ENCODE results near the gene FGFRL1.
"Not testable (repeated sequence)": the region's sequence is repeated elsewhere in the genome, so short reads cannot be mapped to it uniquely, and the experiment has no call there.

FGFRL1 gene

DNA sequence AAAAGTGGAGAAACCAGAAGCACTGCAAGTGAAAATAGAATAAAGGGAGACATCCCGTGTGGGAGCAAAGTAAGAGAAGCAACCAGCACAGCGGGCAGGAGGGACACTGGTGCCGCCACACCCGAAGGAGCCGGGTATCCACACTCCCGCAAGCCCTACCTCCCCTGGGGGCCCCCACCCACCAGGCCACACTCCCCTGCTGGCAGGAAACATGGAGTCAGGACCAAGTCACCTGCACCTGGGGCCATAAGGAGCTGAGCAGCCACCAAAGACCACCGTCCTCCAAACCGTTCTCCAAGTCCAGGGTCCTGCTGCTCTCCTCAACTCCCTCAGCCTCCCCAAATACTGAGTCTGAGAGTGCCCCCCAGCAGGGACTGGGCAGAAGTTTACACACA, 30.5 kb downstream of the FGFRL1 start:
- no peak for DNase-seq

DNA sequence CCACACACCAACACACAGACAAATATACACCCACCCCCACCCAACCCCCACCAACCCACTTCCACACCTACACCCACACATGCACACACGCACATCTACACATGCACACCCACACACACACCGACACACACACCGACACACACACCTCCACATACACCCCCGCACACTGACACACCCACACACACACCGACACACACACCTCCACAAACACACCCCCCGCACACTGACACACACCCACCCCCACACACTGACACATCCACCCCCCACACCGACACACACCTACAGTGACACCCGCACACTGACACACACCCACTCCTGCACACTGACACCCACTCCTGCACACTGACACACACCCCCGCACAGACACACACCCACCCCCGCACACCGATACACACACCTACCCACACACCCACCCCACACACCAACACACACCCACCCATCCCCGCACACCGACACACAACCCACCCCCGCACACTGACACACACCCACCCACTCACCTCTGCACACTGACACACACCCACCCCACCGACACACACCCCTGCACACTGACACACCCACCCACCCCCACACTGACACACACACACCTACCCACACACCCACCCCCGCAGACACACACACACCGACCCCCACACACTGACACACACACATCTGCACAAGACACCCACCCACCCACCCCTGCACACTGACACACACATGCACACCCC, 31.1 kb downstream of the FGFRL1 start:
- no peak for DNase-seq

DNA sequence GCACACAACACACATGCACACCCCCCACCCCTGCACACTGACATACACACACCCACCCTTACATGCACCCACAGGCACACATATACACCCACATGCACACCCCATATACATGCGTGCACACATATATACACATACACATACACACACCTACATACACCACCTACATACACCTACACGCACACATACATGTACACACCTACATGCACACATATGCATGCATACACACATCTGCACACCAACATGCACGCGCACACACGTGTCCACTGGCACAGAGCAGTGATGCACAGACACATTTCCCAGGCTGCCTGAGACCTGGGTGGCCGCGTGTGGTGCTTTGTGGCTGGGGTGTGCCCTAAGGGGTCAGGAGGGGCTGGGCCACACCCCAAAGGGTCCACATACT, 31.7 kb downstream of the FGFRL1 start:
- DNase-seq = no peak

DNA sequence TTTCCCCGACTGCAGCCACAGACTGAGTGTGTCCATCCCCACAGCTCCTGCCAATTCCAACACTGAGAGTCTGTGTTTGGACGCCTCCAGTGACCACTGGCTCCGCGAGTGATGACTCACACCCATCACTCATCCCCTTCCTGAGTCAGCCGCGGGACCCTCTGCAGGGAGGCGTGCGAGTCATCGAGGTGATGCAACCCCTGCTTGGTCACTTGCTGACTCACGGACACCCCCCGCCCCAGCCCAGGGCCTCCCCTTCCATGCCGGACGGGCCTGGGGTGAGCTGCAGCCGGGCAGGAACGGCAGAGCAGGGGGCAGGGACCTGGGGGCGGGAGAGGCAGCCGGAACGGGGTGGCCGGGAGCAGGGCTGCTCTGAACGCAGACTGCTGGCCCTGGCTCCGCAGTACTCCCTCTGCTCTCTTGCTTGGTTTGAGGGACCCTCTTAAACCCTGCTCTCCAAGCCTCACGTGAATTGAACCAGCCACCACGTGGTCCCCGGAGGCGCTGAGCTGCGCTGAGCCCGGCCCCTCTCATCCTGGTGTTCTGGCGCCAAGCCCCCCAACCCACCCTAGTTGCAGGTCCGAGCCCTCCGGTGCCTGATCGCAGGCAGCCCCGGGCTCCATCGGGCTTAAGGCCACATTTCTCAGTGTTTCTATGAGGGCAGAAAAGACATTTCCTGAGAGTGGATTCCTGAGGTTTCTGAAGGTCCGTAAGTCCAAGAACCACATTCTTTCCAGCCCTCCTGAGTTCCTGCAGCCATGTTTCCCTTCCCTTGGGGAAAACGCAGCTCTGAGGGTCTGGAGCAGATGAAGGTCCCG, 32.4 kb downstream of the FGFRL1 start:
- DNase-seq = no peak

DNA sequence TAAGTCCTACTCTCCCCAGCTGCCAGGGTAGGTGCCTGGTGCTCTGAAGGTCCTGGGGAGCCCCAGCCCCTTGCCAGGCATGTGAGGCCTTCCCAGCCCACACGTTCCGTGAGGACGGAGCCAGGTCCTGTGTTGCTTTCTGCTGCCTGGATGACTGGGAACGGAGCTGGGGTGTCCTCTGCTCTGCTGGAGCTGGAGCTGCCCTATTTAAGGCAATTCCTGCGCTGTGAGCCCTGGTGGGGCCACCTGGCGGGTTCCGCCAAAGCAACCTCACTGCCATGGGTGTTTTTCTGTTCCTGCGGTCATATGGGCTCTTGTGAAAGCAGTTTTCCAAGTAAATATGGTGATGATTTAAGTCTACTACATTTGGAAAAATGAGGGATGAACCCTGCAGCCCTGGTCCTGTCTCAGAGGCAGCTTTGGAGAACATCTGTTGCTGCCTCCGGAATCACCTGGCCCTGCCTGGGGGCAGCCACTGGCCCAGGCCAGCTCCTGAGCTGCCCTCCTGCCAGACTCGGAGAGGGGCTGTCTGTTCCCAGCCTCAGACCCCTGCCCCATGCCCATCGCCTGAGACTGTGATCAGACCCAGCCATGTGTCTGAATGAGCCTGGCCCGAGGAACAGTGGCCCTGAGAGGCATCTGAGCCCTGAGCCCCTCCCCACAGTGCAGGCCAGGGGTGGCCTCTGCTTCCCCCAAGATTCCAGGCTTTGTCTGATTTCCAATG, 33.2 kb downstream of the FGFRL1 start:
- no peak for DNase-seq

DNA sequence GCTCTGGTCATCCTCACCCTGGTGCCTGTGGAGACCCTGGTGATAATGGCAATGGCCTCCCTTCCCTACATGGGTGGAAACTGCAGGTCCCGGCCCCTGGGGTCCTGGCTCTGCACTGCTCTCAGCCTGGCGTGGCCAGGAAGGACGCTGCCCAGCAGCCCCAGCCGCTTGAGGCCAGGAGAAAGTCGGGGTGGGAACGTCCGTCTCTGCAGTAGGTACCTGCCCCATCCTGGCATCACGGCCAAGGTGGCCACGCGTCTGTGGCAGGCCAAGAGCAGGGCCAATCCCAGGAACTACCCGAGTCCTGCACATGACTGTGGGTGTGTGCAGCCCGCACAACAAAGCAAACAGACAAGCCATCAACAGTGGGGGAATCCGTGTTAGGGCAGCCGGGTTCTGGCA, 33.8 kb downstream of the FGFRL1 start:
- no peak for DNase-seq

DNA sequence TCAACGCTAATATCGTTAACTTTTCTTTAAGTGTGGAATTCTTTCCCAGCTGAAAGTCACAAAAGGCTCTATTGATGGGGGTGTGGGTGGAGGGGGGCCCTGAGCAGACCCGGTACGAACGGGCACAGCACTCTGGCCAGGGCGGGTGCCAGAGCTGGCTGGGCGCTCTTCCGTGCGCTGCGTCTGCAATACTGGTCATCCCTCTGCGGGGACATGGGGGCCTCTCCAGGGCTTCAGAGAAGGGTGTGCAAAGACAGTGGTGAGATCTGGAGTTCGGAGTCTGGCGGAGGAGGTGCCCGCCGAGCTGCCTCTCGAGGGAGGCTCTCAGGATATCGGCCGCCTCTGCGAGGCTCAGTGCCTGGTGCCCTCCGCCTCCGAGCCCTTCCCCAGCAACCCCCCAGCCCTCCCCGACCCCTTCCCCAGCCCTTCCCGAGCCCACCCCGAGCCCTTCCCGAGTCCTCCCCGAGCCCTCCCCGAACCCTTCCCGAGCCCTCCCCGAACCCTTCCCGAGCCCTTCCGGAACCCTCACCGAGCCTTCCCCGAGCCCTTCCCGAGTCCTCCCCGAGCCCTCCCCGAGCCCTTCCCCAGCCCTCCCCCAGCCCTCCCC, 34.3 kb downstream of the FGFRL1 start:
- DNase-seq = no peak

DNA sequence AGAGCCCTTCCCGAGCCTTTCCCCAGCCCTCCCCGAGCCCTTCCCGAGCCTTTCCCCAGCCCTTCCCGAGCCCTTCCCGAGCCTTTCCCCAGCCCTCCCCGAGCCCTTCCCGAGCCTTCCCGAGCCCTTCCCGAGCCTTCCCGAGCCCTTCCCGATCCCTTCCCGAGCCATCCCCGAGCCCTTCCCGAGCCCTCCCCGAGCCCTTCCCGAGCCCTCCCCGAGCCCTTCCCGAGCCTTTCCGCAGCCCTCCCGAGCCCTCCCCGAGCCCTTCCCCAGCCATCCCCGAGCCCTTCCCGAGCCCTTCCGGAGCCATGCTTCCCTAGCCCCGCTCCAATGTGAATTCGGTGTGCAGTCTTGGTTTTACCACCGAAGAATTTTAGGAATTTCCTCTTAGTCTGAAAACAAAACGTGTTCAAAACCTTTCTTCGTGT, 35.2 kb downstream of the FGFRL1 start:
- not testable (repeated sequence) for DNase-seq

DNA sequence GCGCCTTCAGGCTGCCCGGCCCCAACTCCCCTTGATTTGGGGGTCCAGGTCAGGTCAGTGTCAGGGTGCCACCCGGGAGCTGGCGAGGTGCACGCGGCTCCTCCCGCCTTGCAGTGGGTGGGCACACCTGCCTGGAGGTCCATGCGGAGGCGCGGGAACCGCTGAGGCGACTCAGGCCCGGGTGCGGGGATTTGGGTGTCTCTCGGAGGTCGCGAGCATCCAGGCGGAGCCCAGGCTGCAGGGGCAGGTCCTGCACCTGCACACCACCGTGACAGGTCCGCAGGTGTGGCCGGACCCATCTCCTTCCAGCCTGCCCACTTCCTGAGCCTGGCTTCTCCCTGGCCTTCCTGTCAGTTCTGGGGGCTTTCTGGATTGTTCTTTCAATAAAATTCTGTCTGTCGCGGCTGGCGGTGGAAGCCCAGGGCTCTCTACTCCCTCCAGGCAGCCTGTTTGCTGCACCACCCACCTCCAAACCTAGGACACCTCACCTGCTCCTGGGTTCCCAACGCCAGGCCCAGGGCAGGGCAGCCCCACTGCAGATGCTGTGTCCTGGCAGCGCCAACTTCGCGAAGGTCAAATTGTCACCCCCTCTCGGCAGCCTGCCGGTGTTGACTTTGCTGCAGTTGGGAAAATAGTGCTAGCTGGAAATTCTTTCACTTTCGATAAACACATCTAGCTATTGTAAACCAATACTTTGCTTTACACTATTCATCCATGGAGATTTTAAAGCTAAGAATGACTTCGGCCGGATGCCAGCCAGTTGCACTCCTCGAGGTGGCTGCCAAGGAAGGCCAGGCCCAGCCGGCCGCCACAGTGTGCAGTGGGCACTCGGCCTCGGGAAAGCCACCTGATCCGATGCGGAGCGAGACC, 35.9 kb downstream of the FGFRL1 start:
- DNase-seq = no peak

DNA sequence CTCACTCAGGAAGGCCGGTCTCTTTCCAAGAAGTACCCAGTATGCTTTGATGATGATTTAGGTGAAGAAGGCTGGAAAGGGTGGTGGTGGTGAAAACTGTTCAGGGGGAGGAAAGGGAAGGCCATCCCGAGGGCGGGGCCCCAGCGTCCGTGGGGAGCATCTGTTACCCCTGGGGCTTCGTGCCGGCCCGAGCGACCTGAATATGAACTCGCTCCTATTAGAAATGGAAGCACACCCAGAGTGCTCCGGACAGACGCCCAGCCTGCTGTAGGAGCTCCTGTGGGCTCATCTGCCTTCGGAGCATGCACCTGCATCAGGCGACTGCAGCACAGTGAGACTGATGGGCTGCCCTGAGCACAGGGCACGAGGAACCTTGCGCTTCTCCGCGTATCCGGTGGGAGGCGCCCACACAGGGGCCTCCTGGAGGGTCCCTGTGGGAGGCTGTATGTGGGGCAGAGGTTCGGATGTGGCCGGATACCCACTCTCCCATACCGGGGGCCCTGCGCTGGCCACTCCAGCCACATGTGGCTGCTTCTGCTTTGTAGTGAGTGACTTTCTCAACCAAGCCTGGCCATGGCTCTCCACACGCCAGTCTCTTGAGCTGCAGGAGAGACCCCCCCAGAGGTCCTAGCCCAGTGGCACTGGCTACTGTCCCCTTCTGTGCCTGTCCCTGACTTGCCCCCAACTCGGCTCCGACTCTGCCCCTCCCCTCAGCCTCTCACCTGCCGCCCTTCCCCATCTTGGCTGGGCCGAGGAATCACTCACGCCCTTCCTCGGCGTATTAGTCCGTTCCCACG, 36.7 kb downstream of the FGFRL1 start:
- DNase-seq = no peak

DNA sequence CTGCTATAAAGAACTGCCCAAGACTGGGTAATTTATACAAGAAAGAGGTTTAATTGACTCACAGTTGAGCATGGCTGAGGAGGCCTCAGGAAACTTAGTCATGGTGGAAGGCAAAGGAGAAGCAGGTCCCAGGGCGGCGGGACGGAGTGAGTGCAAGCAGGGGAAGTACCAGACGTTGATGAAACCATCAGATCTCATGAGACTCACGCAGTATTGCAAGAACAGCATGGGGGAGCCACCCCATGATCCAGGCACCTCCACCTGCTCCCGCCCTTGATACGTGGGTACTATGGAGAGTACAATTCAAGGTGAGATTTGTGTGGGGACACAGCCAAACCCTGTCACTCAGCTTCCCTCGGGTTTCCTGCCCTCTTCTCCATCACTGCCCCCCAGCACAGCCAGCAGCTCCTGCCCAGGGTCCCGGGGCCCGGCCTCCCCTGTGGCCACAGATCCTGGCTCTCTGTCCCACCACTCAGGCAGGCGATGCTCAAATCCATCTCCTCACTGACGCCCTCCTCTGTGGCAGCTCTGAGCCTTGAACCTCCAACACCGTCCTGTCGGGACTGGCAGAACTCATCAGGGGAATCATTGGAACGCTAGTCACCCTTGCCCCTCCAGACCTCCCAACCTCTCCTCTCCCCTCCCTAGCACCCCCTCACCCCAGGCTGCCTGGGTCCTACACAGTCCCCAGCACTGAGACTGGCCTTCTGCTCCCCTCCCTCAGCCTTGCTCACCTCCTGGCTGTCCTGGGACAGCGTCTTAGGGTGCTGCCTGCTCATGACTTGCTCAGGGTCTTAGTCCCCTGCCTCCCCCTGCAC, 37.6 kb downstream of the FGFRL1 start:
- DNase-seq = no peak

DNA sequence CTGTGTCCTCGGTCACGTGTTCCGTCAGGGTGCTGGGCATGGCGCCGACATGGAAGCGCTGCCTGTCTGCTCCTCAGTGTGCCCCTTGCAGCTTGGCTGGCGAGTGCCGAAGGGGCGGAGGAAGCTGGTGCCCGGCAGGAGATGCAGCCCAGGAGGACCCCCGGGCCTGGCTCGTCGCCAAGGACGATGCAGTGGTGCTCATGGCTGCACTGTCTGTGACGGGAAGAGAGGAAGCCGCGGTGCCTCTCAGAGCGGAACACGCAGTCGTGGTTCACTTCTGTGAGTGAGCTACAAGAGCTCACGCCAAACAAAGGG, 38.1 kb downstream of the FGFRL1 start:
- DNase-seq = no peak

DNA sequence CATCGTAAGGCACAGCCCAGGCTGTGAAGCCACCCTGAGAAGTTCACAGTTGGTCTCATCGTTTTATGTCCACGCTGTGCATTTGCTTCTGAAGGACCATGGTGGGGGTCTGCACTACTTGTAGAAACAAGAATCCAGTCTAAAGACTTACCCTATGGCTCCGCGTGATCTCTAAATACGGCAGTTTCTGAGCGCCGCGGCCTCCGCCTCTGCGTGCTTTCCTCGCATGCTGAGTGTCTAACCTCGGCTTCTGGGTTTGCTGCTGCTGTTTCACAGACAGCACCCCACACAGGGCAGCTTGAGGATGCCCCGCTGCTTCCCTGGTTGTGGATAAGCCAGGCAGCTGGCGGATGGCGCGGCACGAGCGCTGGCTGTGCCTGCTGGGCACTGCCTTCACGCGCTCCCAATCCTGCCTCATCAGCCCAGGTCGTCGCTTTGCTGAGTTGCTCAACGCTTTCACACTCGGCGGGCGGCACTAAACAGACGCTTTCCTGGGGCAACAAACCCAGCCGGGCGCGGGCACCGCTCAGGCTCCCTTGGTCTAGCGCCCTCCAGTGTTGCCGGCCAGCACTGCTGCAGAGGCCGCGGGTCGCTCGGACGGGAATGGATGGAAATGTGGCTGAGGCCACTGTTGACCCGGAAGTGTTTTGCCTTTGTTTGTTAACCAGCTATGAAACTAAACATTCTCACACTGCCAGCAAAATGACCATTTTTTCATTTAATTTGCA, 39.2 kb downstream of the FGFRL1 start:
- no peak for DNase-seq

DNA sequence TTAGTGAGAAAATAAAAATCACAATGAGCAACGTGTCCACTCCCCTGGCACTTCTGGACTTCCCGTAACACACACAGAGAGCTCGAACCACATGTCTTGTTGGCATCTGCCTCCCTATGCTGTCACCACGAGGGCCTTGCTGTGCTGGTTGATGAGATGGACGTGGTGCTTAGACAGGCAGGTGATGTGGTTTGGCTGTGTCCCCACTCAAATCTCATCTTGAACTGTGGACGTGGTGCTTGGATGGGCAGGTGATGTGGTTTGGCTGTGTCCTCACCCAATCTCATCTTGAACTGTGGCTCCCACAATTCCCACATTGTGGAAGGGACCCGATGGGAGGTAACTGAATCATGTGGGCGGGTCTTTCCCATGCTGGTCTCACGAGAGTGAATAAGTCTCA, 40.0 kb downstream of the FGFRL1 start:
- no peak for DNase-seq

DNA sequence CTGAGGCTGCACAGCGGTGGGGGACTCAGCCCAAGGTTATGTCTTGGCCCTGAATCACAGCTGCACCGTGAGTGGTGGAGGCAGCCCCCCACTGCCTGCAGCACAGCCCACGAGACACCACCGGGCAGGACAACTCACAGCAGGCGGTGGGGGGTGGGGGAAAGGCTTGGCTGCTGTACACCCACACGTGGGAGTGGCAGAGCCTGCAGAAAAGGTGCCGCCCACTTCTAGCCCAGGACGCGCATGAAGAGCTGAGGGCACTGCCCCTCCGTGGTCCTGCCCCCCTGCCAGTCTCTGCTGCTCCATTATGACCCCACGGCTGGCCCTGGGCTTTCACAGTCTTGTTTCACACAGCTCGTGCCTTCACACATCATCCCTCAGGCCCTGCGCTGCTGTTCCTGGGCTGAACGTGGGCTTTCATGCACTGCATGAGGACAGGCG, 40.8 kb downstream of the FGFRL1 start:
- DNase-seq = no peak

DNA sequence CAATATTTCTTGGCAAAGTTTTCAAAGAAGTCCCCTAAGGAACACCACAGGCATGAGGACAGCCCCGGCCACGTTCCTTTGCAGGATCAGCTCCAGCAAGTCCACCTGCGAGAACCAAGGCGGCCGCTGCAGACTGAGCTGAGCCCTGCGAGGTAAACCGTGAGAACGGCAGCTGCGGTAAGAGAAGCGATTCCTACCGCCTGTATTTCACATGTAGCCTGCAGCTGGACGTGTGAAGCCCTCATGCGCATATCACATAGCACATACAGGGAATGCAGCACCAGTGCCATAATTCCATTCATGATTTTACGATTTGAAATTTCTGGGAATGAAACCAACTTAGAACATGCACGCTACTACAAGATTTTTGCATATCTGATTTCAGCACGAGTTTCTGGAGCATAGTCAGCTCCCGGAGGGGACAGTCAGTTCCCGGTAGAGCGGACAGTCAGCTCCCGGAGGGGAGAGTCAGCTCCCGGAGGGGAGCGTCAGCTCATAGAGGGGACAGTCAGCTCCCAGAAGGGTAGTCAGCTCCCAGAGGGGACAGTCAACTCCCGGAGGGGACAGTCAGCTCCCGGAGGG, 41.7 kb downstream of the FGFRL1 start:
- DNase-seq = no peak

DNA sequence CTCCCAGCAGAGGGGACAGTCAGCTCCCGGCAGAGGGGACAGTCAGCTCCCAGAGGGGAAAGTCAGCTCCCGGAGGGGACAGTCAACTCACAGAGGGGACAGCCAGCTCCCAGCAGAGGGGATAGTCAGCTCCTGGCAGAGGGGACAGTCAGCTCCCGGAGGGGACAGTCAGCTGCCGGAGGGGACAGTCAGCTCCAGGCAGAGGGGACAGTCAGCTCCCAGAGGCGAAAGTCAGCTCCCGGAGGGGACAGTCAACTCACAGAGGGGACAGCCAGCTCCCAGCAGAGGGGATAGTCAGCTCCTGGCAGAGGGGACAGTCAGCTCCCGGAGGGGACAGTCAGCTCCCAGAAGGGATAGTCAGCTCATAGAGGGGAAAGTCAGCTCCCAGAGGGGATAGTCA, 42.5 kb downstream of the FGFRL1 start:
- not testable (repeated sequence) for DNase-seq

DNA sequence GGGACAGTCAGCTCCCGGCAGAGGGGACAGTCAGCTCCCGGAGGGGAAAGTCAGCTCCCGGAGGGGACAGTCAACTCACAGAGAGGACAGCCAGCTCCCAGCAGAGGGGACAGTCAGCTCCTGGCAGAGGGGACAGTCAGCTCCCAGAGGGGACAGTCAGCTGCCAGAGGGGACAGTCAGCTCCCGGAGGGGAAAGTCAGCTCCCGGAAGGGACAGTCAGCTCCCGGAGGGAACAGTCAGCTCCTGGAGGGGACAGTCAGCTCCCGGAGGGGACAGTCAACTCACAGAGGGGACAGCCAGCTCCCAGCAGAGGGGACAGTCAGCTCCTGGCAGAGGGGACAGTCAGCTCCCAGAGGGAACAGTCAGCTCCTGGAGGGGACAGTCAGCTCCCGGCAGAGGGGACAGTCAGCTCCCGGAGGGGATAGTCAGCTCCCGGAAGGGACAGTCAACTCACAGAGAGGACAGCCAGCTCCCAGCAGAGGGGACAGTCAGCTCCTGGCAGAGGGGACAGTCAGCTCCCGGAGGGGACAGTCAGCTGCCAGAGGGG, 43.3 kb downstream of the FGFRL1 start:
- DNase-seq = not testable (repeated sequence)

DNA sequence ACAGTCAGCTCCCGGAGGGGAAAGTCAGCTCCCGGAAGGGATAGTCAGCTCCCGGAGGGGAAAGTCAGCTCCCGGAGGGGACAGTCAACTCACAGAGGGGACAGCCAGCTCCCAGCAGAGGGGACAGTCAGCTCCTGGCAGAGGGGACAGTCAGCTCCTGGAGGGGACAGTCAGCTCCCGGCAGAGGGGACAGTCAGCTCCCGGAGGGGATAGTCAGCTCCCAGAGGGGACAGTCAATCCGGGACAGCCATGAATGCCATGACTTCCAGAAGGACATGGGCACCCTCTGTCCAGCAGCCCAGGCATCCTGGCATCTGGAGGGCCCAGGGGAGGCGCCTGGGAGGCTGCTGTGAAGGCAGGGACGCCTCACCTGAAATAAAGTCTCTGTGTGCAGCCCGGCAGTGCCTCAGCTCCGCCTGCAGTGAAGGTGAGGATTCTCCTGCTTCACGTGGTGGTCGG, 43.8 kb downstream of the FGFRL1 start:
- not testable (repeated sequence) for DNase-seq

Data from activated naive CD4-positive, alpha-beta T cell (primary cell).